OCI-LY3 (cell line): ENCODE results near the gene ARHGAP23.

Experiments
- EZH2phosphoT487 ChIP-seq: fragments of 200-600 bp; shearing (Covaris generic); IDR thresholded peaks from 2 replicates; pipeline ENCODE4 v1.6.1; 2018; ENCODE audit warnings: antibody characterized with exemption, mixed run types, low read depth
- TF ChIP-seq, protein P1 (sequence below): fragments of 200-600, 300-600 bp; sonication (generic); IDR thresholded peaks from 2 replicates; pipeline ENCODE4 v1.5.1; 2014; ENCODE audit warnings: antibody characterized with exemption, low read length, low read depth

GRCh38 chr17:38544175-38544838 lies 116.0 kb downstream of the ARHGAP23 start:
- TF ChIP-seq, protein P1, sequence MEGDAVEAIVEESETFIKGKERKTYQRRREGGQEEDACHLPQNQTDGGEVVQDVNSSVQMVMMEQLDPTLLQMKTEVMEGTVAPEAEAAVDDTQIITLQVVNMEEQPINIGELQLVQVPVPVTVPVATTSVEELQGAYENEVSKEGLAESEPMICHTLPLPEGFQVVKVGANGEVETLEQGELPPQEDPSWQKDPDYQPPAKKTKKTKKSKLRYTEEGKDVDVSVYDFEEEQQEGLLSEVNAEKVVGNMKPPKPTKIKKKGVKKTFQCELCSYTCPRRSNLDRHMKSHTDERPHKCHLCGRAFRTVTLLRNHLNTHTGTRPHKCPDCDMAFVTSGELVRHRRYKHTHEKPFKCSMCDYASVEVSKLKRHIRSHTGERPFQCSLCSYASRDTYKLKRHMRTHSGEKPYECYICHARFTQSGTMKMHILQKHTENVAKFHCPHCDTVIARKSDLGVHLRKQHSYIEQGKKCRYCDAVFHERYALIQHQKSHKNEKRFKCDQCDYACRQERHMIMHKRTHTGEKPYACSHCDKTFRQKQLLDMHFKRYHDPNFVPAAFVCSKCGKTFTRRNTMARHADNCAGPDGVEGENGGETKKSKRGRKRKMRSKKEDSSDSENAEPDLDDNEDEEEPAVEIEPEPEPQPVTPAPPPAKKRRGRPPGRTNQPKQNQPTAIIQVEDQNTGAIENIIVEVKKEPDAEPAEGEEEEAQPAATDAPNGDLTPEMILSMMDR = no peak
- no peak for TF ChIP-seq EZH2phosphoT487
